NCI-H446 (cell line): Measurements from ENCODE around the gene OPHN1.

Experiments used
- DNase-seq, 2 experiments: peaks; one replicate each; lab custom pipeline; 2025; lab: John Stamatoyannopoulos, UW

OPHN1 gene

DNA sequence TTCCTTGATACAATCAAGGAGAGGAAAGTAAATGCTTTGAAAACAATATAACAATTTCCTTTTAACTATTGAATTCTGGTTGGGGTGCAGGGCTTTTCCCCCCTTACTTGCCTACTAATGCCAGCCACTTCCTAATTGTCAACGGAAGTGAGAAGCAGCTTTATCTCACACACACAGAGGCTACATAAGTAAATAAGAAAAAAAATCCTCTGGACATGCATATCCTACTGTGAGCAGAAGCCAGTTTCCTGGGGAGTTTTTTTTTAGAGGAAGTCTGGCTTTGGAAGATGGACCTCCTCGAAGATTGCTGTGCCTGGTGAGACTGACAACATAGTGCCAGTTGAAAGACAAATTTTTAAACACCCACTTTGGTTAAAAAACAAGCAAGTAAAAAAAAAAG lies 180.6 kb downstream of the OPHN1 start:
- DNase-seq = no peak

DNA sequence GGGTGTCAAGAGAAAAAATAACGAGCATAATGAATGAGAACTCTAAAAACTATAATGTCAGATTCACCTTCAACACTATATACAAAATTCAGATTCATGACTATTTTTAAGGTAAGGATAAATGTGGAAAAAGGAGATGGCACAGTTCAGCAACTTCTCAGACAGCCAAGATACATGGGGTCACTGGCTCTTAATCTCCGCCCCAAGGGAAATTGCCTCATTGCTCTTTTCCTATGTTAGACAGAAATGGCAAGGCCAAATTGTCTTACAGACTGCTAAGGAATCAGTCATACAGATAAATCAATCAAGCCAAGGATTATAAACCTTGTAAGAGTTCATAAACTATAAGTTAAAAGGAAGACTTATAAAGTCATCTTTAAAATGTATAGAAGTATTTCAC lies 183.4 kb downstream of the OPHN1 start:
- DNase-seq = no peak

- DNase-seq = no peak
These were observed 183.9 kb downstream of the OPHN1 start for GRCh38 chrX:68249401-68249831.

- DNase-seq = no peak
These were observed 194.7 kb downstream of the OPHN1 start for GRCh38 chrX:68238568-68238967.

DNA sequence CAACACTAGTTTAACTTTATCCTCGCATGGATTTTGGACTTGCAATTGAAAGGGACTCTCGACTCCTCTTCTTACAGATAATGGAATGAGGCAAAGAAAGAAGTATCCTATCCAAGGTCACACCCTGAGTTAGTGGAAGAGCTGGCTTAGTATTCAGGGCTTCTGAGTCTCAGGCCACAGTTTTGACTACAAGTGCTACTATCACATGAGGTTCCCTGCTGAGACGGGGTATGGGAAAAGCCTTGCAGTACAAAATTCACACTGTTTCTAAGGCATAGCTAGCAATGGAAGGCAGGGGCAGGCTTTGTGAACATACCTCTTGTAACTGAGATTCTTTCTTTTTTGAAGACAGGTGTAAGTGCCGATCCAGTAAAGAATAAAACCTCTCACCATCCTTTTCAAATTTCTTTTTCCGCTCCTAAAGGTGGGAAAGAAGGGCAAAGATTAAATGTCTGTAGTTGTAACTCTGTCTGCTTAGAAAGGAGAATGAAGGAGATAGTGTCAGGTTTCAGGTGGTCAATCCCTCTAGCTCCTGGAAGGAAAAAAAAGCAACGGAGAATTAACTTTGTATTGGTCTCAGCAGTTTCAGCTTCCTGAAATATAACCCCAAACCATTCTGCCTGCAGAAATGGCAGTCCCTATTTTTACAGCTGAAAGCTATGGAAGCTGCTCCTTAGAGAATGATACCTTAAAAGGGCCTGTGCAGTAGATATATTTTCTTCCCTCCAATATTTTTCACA lies 199.0 kb downstream of the OPHN1 start:
- DNase-seq = no peak

DNA sequence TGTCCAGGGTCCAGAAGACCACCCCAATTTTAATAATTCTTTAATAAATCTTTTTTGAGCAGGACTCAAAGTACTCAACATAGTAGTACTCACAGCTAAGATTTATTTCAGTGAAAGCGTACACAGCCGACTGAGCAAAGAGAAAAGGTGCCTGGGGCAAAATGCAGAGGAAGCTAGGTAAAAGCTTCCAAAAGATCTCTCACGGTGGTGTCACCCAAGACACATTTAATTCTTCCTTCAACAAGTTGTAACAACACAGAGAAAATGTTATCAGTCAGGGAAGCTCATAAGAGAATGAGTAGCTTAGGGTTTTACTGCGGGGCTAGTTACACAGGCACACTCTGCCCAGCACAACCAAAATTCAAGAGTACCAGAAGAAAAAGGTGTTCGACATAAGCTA lies 201.1 kb downstream of the OPHN1 start:
- DNase-seq = no peak

DNA sequence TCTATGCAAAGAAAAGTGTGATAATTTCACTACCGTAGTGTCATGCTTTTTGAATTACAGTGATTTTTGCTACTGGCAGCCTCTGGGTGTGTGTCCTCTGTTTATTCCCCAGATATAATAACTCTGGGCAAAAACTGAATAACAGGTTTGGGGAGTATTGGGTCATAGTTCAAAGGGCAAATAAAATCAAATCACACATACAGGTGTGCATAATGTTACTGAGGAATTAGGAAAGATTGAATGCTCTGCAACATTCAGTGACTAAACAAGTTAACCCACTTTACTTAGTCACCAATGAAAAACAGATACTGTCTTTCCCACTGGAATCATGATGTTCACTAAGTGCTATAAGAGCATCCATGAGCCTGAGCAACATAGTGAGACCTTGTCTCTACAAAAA lies 224.3 kb downstream of the OPHN1 start:
- DNase-seq = no peak

- DNase-seq = no peak
These were observed 228.7 kb downstream of the OPHN1 start for GRCh38 chrX:68204521-68205038.

DNA sequence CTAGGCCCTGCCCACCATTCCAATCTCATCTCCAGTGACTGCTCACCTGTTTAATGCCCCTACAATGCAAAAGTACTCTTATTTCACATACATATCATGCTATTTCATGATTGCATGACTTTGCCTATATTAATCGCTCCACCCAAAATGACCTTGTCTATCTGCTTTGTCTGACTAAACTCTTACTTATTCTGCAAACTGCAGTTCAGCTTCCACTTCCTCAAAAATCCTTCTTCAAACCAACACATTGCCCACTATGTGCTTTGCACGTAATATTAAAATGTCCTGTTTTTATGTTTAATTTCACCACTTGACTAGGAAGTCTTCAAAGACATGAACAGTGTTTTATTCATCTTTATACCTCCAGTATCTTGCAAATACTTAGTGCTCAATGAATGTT lies 229.6 kb downstream of the OPHN1 start:
- DNase-seq = no peak

DNA sequence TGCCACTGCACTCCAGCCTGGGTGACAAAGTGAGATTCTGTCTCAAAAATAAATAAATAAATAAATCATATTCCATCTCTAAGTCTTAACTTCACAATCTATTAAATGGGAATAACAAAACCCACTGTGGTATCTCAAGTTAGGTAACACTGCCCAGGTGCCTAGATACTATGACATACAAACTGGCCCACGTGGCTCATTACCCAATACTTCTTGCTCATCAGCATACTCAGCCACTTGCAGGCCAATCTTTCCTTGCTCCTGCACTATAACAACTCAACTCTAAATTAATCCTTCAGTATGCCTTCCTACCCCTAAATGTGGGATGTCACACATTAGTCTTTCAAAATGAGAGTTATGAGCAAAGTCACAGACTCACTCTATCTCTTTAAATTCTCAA lies 230.1 kb downstream of the OPHN1 start:
- no peak for DNase-seq

DNA sequence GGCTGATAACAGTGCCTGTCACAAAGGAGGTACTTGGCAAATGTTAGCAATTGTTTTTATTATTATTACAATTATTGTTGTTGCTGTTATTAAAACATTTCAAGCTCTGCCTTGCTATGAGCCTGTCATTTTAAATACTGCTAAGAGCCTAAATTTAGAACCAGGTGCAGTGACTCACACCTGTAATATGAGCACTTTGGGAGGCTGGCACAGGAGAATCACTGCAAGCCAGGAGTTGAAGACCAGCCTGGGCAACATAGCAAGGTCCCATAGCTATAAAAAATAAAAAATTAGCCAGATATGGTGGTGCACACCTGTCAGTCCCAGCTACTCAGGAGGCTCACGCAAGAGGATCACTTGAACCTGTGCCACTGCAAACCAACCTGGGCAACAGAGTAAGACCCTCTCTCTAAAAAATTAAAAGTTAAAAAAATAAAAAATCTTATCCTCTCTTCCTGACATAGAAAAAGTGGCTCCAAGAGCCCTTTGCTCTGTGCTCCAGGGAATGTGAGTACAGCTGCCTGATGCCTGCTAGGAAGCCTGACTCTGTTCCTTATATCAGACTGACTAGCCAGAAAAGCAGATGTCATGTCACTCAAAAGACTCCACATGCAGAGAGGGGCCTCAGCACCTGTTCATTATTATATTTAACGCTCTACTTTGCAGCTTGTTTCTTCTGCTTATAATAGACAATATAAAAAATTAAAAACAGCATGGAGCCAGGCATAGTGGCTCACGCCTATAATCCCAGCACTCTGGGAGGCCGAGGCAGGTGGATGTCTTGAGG lies 234.0 kb downstream of the OPHN1 start:
- DNase-seq = no peak

GRCh38 chrX:68196939-68197791 lies 236.1 kb downstream of the OPHN1 start:
- DNase-seq = peak; percentile 1 to 43

- DNase-seq = no peak
These were observed 237.7 kb downstream of the OPHN1 start for GRCh38 chrX:68195561-68195960.

DNA sequence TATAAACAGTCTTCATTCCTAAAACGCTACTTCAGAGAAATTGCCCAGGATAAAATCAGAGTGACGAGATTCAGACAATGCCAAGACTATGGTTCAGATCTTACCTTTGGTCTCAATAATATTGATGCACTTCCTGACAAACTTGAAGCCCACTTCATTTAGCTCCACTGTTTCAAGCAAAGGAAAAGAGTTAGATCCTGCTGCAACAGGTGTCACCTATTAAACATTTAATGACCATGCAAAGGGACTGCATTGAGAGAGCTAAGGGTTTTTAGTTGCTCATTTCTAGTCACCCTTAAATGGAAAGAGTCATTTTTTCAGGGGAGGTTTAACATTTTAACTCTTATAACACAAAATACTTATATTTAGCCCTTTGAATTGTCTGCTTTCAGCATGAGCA lies 239.5 kb downstream of the OPHN1 start:
- DNase-seq = no peak

DNA sequence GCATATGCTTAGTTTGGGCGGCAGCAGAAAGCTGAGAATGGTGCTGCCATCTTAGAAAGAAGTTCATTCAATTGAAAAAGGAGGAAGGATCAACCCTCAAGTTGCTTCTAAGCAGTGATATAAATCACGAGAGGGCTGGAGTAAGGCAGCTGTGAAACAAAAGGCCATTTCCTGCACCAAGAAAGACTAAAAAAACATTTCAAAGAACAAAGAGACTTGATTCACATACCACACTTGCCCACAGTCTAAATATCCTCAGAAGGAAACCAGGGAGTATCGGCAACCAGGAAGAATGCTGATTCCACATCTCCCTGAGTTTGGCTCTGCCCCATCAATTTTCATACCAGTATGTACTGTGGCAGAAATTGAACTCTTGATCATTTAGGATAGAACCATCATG lies 240.1 kb downstream of the OPHN1 start:
- DNase-seq = no peak

DNA sequence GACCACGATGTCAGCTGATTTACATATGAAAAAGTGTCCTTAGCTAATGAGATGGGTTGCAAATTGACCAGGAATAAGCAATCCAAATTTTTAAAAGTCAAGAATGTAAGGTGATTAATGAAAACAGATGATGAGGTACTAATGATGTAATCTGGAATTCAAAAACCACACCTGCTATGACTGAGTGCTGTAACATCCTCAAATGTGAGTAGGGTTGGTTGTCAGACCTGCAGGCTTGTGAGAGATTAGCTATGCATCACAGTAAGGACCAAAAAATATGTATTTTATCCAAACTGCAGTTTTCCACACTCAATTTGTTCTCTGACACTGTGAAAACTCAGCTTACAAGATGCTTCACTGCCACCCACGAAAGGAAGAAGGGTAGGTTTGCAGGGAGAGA lies 242.5 kb downstream of the OPHN1 start:
- DNase-seq = no peak

DNA sequence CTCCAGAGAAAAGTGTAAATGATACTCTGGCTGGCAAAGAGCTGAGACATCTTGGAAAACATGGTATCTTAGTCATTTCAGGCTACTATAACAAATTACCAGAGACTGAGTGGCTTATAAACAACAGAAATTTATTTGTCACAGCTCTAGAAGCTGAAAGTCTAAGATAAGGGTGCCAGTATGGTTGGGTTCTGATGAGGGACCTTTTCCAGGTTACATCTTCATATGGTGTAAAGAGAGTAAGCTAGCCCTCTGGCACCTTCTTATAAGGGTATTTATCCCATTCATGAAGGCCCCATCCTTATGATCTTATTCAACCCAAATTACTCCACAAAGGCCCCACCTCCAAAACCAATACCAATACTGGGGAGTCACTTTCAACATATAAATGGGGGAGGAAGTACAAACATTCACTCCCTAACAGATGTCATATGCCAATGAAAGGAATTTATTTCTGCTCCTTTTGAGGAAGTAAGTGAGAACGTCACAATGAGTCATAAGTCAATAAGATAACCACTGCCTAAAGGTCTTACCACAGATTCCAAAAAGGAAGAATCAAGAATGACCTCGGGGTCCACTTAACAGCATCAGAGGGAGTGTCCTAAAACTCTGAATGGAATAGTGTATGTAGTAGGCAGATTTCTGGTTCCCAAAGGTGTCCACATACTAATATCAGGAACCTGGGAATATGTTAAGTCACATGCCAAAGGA lies 246.6 kb downstream of the OPHN1 start:
- DNase-seq = no peak

DNA sequence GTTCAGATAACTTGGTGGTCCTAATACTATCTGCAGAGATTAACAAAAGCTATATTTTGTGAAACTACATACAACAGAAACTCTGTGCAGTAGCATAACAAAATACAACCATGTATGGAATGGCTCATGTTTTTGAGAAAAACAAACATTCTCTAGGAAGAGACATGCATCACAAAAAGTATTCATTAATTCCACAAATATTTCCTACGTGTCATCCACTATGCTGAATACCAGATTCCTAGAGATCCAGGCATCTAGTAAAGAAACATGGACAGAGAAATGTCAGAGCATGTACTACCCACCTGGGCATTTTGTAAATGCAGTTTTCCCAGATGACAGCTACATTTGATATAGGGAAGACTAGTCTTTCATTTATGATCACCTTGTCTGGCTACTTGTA lies 248.1 kb downstream of the OPHN1 start:
- no peak for DNase-seq

- DNase-seq = peak in 1 of 2 experiments; percentile 15
These were observed 249.6 kb downstream of the OPHN1 start for GRCh38 chrX:68183612-68184214.

- no peak for DNase-seq
These were observed 252.7 kb downstream of the OPHN1 start for GRCh38 chrX:68180579-68180978.

- DNase-seq = no peak
These were observed 253.9 kb downstream of the OPHN1 start for GRCh38 chrX:68179355-68179754.
